Astrocyte (in vitro differentiated cells and primary cell): ENCODE data around the gene LAMA5. TPM values are rescaled to one million over a fixed set of nuclear protein-coding genes. Genes with fewer than 3 reads are reported as not detected.

Experiments used
- DNase-seq: peaks from one replicate; pipeline ENCODE4 v3.0.0-alpha.2; 2010; ENCODE audit warnings: low read depth
- FAIRE-seq: peaks from 2 replicates; lab custom pipeline; 2011; peaks lifted over from hg19 to GRCh38; lab: Jason Lieb, UNC
- H2AFZ ChIP-seq: 2 replicates; pipeline ENCODE4 v1.6.0; 2012; ENCODE audit warnings: low read depth, low read length, inconsistent platforms
- H3K27ac ChIP-seq: 2 replicates; pipeline ENCODE4 v1.5.1; 2011; ENCODE audit warnings: low read depth, low read length, inconsistent platforms
- H3K27me3 ChIP-seq: 2 replicates; pipeline ENCODE4 v1.6.0; 2011; ENCODE audit warnings: low read length, inconsistent platforms; ENCODE audit not compliant: insufficient read depth
- H3K36me3 ChIP-seq: 2 replicates; pipeline ENCODE4 v1.5.1; 2011; ENCODE audit warnings: low read length, inconsistent platforms; ENCODE audit not compliant: insufficient read depth
- H3K4me1 ChIP-seq: 2 replicates; pipeline ENCODE4 v1.5.1; 2011; ENCODE audit warnings: low read length, inconsistent platforms; ENCODE audit not compliant: insufficient read depth
- H3K4me2 ChIP-seq: 2 replicates; pipeline ENCODE4 v1.6.0; 2012; ENCODE audit warnings: low read length, inconsistent platforms
- H3K4me3 ChIP-seq: 2 replicates; pipeline ENCODE4 v1.5.1; 2011; ENCODE audit warnings: low read depth, mild to moderate bottlenecking, low read length, inconsistent platforms; ENCODE audit not compliant: insufficient read depth
- H3K79me2 ChIP-seq: 2 replicates; pipeline ENCODE4 v1.6.0; 2012; ENCODE audit warnings: mild to moderate bottlenecking, low read length, inconsistent platforms; ENCODE audit not compliant: insufficient read depth
- H3K9ac ChIP-seq: 2 replicates; pipeline ENCODE4 v1.6.0; 2012; ENCODE audit warnings: mild to moderate bottlenecking, low read length, inconsistent platforms
- H3K9me3 ChIP-seq: 2 replicates; pipeline ENCODE4 v1.5.1; 2012; ENCODE audit warnings: low read depth, mild to moderate bottlenecking, low read length, inconsistent platforms; ENCODE audit not compliant: insufficient read depth
- H4K20me1 ChIP-seq: 2 replicates; pipeline ENCODE4 v1.6.0; 2012; ENCODE audit warnings: low read length, inconsistent platforms; ENCODE audit not compliant: insufficient read depth
- H3K27ac Mint-ChIP-seq: one replicate; pipeline ENCODE4 v1.8.0; 2021; ENCODE audit warnings: mild to moderate bottlenecking, mixed read lengths; ENCODE audit not compliant: unreplicated experiment
- H3K27me3 Mint-ChIP-seq: one replicate; pipeline ENCODE4 v1.8.0; 2021; ENCODE audit warnings: low read depth, mixed read lengths; ENCODE audit not compliant: unreplicated experiment
- H3K36me3 Mint-ChIP-seq: one replicate; pipeline ENCODE4 v1.8.0; 2021; ENCODE audit warnings: low read depth, mixed read lengths; ENCODE audit not compliant: unreplicated experiment
- H3K4me1 Mint-ChIP-seq: one replicate; pipeline ENCODE4 v1.8.0; 2021; ENCODE audit warnings: low read depth, mixed read lengths; ENCODE audit not compliant: unreplicated experiment
- H3K4me3 Mint-ChIP-seq: one replicate; pipeline ENCODE4 v1.8.0; 2021; ENCODE audit warnings: mild to moderate bottlenecking, moderate library complexity, mixed read lengths; ENCODE audit not compliant: unreplicated experiment
- H3K9me3 Mint-ChIP-seq: one replicate; pipeline ENCODE4 v1.8.0; 2021; ENCODE audit warnings: mild to moderate bottlenecking, mixed read lengths; ENCODE audit not compliant: unreplicated experiment
- EZH2 ChIP-seq: IDR thresholded peaks from 2 replicates; pipeline ENCODE4 v1.6.1; 2012; ENCODE audit warnings: mild to moderate bottlenecking, low read length, inconsistent platforms; ENCODE audit not compliant: insufficient read depth
- total RNA-seq: library from RNA; stranded (reverse); gene quantifications from 2 replicates; pipeline ENCODE4 v1.2.1, GENCODE V29; 2021
- TF ChIP-seq, protein P1 (sequence below): IDR thresholded peaks from 2 replicates; pipeline ENCODE4 v1.5.1; 2011; ENCODE audit warnings: low read depth, mild to moderate bottlenecking, inconsistent platforms, low read length, moderate library complexity; ENCODE audit not compliant: insufficient read depth

LAMA5 gene
- total RNA-seq, 1 donor from 2014 or later = 350 TPM

DNA sequence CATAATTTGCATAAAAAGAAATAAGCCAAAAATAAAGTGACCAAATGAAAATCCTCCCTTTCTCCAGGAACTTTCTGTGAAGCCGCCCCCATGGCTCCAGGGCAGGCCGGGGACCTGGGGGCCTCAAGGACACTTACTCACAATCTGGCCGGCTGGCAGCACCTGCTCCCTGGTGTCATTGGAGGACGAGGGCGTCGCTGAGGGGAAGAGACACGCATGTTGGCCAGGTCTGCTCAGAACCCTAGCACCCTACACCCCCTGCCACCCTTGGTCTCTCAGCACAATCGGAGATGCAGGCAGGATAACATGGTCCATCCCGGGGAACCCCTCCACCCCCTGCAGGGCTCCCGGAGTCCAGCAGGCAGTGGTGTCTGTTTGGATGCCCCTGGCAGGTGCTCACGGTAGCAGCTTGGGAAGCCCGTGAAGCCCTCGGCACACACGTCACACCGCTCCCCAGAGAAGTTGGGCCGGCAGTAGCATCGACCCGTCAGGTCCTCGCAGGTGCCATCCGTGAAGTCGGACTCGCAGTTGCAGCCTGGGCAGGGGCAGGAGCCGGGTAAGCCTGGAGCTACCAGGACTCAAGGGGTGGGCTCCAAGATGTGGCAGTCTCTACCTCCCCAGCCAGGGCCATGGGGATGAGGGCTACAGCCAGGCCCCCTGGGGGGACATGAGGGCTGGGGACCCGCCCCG is 21.3 kb downstream of the LAMA5 start:
- Histone ChIP-seq H3K79me2 (no peaks in the 10 kb centered on the region), H3K27ac (no peak overlapping the region), H2AFZ (no peak overlapping the region), H3K4me2 (no peak overlapping the region), H3K9me3 (no peaks in the 10 kb centered on the region), H3K27me3 (no peaks in the 10 kb centered on the region), H4K20me1 (no peaks in the 10 kb centered on the region), H3K36me3 (peaks cover 5% of the 10 kb centered on the region), H3K4me1 (peaks cover 7% of the 10 kb centered on the region), H3K9ac (no peak overlapping the region), H3K4me3 (no peak overlapping the region)
- TF ChIP-seq EZH2 = no peak
- TF ChIP-seq, protein P1, sequence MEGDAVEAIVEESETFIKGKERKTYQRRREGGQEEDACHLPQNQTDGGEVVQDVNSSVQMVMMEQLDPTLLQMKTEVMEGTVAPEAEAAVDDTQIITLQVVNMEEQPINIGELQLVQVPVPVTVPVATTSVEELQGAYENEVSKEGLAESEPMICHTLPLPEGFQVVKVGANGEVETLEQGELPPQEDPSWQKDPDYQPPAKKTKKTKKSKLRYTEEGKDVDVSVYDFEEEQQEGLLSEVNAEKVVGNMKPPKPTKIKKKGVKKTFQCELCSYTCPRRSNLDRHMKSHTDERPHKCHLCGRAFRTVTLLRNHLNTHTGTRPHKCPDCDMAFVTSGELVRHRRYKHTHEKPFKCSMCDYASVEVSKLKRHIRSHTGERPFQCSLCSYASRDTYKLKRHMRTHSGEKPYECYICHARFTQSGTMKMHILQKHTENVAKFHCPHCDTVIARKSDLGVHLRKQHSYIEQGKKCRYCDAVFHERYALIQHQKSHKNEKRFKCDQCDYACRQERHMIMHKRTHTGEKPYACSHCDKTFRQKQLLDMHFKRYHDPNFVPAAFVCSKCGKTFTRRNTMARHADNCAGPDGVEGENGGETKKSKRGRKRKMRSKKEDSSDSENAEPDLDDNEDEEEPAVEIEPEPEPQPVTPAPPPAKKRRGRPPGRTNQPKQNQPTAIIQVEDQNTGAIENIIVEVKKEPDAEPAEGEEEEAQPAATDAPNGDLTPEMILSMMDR = no peak
- Mint-ChIP-seq H3K27ac (no peak overlapping the region), H3K4me3 (no peak overlapping the region), H3K36me3 (peaks cover 35% of the 10 kb centered on the region), H3K9me3 (peaks cover 10% of the 10 kb centered on the region), H3K4me1 (peaks cover 1% of the 10 kb centered on the region), H3K27me3 (no peaks in the 10 kb centered on the region)
- DNase-seq (no peak), FAIRE-seq (no peak)

DNA sequence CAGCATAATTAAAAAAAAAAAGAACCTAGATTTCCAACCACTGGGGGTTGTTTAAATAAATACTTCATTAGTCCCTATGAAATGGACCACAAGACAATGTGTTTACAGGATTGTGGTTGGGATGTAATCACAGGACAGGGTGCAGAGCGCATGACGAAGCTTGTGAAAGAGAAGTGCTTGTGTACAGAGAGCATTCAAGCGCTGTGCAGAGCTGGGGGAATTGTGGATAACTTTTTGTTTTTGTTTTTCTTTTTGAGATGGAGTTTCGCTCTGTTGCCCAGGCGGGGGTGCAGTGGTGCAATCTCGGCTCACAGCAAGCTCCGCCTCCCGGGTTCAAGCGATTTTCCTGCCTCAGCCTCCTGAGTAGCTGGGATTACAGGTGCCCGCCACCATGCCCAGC is 22.3 kb downstream of the LAMA5 start:
- Histone ChIP-seq H3K9ac (no peak overlapping the region), H4K20me1 (no peaks in the 10 kb centered on the region)
- peak; percentile 41 for DNase-seq

More for the DNA sequence above, 22.3 kb downstream of the LAMA5 start:
- no peaks in the 10 kb centered on the region for H3K79me2 ChIP-seq
- no peak overlapping the region for H3K4me3 ChIP-seq
- no peak overlapping the region for H2AFZ ChIP-seq
- no peak overlapping the region for H3K27ac Mint-ChIP-seq
- H3K9me3 ChIP-seq = no peaks in the 10 kb centered on the region
- peaks cover 5% of the 10 kb centered on the region for H3K36me3 ChIP-seq
- H3K27me3 ChIP-seq = no peaks in the 10 kb centered on the region
- peaks cover 10% of the 10 kb centered on the region for H3K9me3 Mint-ChIP-seq
- peaks cover 1% of the 10 kb centered on the region for H3K4me1 Mint-ChIP-seq
- H3K4me3 Mint-ChIP-seq = no peak overlapping the region
- TF ChIP-seq, protein P1 = no peak
- TF ChIP-seq EZH2 = no peak
- H3K4me2 ChIP-seq = no peak overlapping the region
- no peak overlapping the region for H3K27ac ChIP-seq
- H3K27me3 Mint-ChIP-seq = no peaks in the 10 kb centered on the region
- no peak for FAIRE-seq
- peaks cover under 1% of the 10 kb centered on the region for H3K4me1 ChIP-seq
- peaks cover 38% of the 10 kb centered on the region for H3K36me3 Mint-ChIP-seq
